A549 (cell line): ENCODE data around the gene SNAP23. TPM values are rescaled to one million over a fixed set of nuclear protein-coding genes. Genes with fewer than 3 reads are reported as not detected.

Experiments used
- ATAC-seq, 2 experiments: fragments of 200-7000 bp in 1 of 2; fragments of >200 bp in 1 of 2; cut with Nextera tagmentation in 1 of 2; cut with Tn5 transposase in 1 of 2; 3 replicates each; pipeline versions ENCODE4 v1.8.0 to v1.9.1; 2018 to 2020; ENCODE audit warnings: mild to moderate bottlenecking in 1 of 2, moderate library complexity in 1 of 2
- CTCF ChIA-PET: fragments of 300-600 bp; sonication (Branson Sonifier 250); formaldehyde crosslinking; extraction: SDS; loops from one replicate; lab custom pipeline; 2021; ENCODE audit warnings: antibody characterized with exemption, inconsistent platforms; lab: Yijun Ruan, JAX
- POLR2A ChIA-PET: fragments of 350-600 bp; formaldehyde crosslinking; extraction: SDS; loops from one replicate; lab custom pipeline; 2021; ENCODE audit warnings: antibody characterized with exemption, inconsistent platforms; lab: Yijun Ruan, JAX
- DNase-seq, 2 experiments: peaks; one replicate each; pipeline versions ENCODE4 v3.0.0 to v3.0.0-alpha.2; 2011 to 2016; ENCODE audit warnings: low read depth in 1 of 2, low spot score in 1 of 2
- FAIRE-seq: peaks from 2 replicates; lab custom pipeline; 2011; peaks lifted over from hg19 to GRCh38; lab: Jason Lieb, UNC
- H3K27ac ChIP-seq, 2 experiments: fragments of >200 bp; sonication (Bioruptor Twin); formaldehyde crosslinking; 3 replicates each; pipeline ENCODE4 v1.5.1; 2016 to 2017
- H3K4me1 ChIP-seq: fragments of >200 bp; sonication (Bioruptor Twin); formaldehyde crosslinking; 3 replicates; pipeline ENCODE4 v1.6.1; 2016
- H3K4me2 ChIP-seq: fragments of >200 bp; sonication (Bioruptor Twin); formaldehyde crosslinking; 3 replicates; pipeline ENCODE4 v1.6.1; 2016
- H3K4me3 ChIP-seq: fragments of >200 bp; sonication (Bioruptor Twin); formaldehyde crosslinking; 3 replicates; pipeline ENCODE4 v1.5.1; 2016
- H3K9me3 ChIP-seq: fragments of >200 bp; sonication (Bioruptor Twin); formaldehyde crosslinking; 3 replicates; pipeline ENCODE4 v1.6.1; 2016
- CBX2 ChIP-seq: fragments of 200-600 bp; sonication (generic); IDR thresholded peaks from 2 replicates; pipeline ENCODE4 v1.6.1; 2016; ENCODE audit warnings: low read depth, mild to moderate bottlenecking, borderline replicate concordance
- CBX8 ChIP-seq: fragments of 200-600 bp; sonication (generic); IDR thresholded peaks from 2 replicates; pipeline ENCODE4 v1.6.1; 2016
- CHD2 ChIP-seq: fragments of 150-350 bp; IDR thresholded peaks from 2 replicates; pipeline ENCODE4 v1.6.1; 2014; ENCODE audit warnings: low read length; ENCODE audit not compliant: partially characterized antibody
- E2F6 ChIP-seq: IDR thresholded peaks from 2 replicates; pipeline ENCODE4 v1.6.1; 2012; ENCODE audit warnings: low read depth, borderline replicate concordance
- EHMT2 ChIP-seq: fragments of 200-600 bp; sonication (generic); IDR thresholded peaks from 2 replicates; pipeline ENCODE4 v1.6.1; 2016; ENCODE audit warnings: antibody characterized with exemption, low read depth, mild to moderate bottlenecking, moderate library complexity
- HES2 ChIP-seq: fragments of >200 bp; sonication (Bioruptor Twin); formaldehyde crosslinking; IDR thresholded peaks from 2 replicates; pipeline ENCODE4 v1.6.1; 2016
- HOXA7 ChIP-seq: fragments of 250-450 bp; sonication (Bioruptor Pico); IDR thresholded peaks from 2 replicates; pipeline ENCODE4 v1.5.0; 2020; ENCODE audit warnings: mild to moderate bottlenecking, moderate library complexity
- JUNB ChIP-seq: fragments of >200 bp; sonication (Bioruptor Twin); formaldehyde crosslinking; IDR thresholded peaks from 2 replicates; pipeline ENCODE4 v1.6.1; 2016
- KDM5A ChIP-seq: fragments of 200-600 bp; sonication (generic); IDR thresholded peaks from 2 replicates; pipeline ENCODE4 v1.6.1; 2016; ENCODE audit warnings: antibody characterized with exemption, mild to moderate bottlenecking
- MYC ChIP-seq: IDR thresholded peaks from 2 replicates; pipeline ENCODE4 v1.6.1; 2012; ENCODE audit warnings: mild to moderate bottlenecking, inconsistent platforms, low read length, improper control_type of control experiment, borderline replicate concordance
- NR3C1 ChIP-seq: fragments of >200 bp; sonication (Bioruptor Twin); formaldehyde crosslinking; IDR thresholded peaks from 3 replicates; pipeline ENCODE4 v1.6.1; 2017
- POLR2AphosphoS2 ChIP-seq: conservative IDR thresholded peaks from 2 replicates; pipeline ENCODE4 v1.6.1; 2012; ENCODE audit warnings: low read length, improper control_type of control experiment, inconsistent platforms
- RAD21 ChIP-seq, 2 experiments: fragments of >200 bp in 1 of 2; sonication (Bioruptor Twin) in 1 of 2; formaldehyde crosslinking in 1 of 2; IDR thresholded peaks in 1 of 2; conservative IDR thresholded peaks in 1 of 2; 2 replicates in 1 of 2; 3 replicates in 1 of 2; pipeline ENCODE4 v1.6.1; 2012 to 2018; ENCODE audit warnings: inconsistent platforms in 1 of 2
- RFX5 ChIP-seq: fragments of 450-650 bp; IDR thresholded peaks from 2 replicates; pipeline ENCODE4 v1.7.1; 2014; ENCODE audit warnings: antibody characterized with exemption, mild to moderate bottlenecking, moderate library complexity
- SREBF2 ChIP-seq: fragments of 450-650 bp; IDR thresholded peaks from 2 replicates; pipeline ENCODE4 v1.6.1; 2014; ENCODE audit warnings: mild to moderate bottlenecking, moderate library complexity
- TFCP2L1 ChIP-seq: fragments of 250-450 bp; sonication (Bioruptor Pico); IDR thresholded peaks from 2 replicates; pipeline ENCODE4 v1.5.0; 2021; ENCODE audit warnings: mild to moderate bottlenecking
- ZC3H11A ChIP-seq: fragments of 450-650 bp; IDR thresholded peaks from 2 replicates; pipeline ENCODE4 v1.6.1; 2014; ENCODE audit warnings: antibody characterized with exemption, mild to moderate bottlenecking
- ZFP36 ChIP-seq: fragments of 450-650 bp; IDR thresholded peaks from 2 replicates; pipeline ENCODE4 v1.6.1; 2014; ENCODE audit warnings: borderline replicate concordance; ENCODE audit not compliant: partially characterized antibody
- ZNF302 ChIP-seq: fragments of 250-450 bp; sonication (Bioruptor Pico); IDR thresholded peaks from 2 replicates; pipeline ENCODE4 v1.9.0; 2021; ENCODE audit warnings: inconsistent platforms, mild to moderate bottlenecking, moderate library complexity
- WGBS: methylation state at CpG from one replicate; pipeline ENCODE4 v1.1.6; 2017; ENCODE audit errors: missing lambda C conversion rate; 5-methylcytosine and 5-hydroxymethylcytosine counted together
- polyA plus RNA-seq, 4 experiments: library from polyadenylated mRNA; depleted of rRNA in 3 of 4; stranded (reverse); fragments of >200 nt; fragmentation: RNase III in 1 of 4; extraction: RNeasy Plus Mini Kit Qiagen cat#74134 plus additional on column Dnase treatment in 1 of 4; gene quantifications; 2 replicates in 3 of 4; 3 replicates in 1 of 4; pipeline ENCODE4 v1.2.3, GENCODE V29; 2011 to 2017
- TF ChIP-seq, protein P1 (sequence below): IDR thresholded peaks from 2 replicates; pipeline ENCODE4 v1.6.1; 2012
- TF ChIP-seq, protein P2 (sequence below): fragments of 450-650 bp; IDR thresholded peaks from 2 replicates; pipeline ENCODE4 v1.6.1; 2014; ENCODE audit warnings: antibody characterized with exemption
- TF ChIP-seq, protein P3 (sequence below): fragments of >200 bp; sonication (Bioruptor Twin); formaldehyde crosslinking; IDR thresholded peaks from 3 replicates; pipeline ENCODE4 v1.6.1; 2016

The SNAP23 gene
- polyA plus RNA-seq, 2 of the 4 experiments (the other 2 are of a cell fraction), result 33.6 to 51.2 TPM

- Histone ChIP-seq H3K4me2 (no peak overlapping the region), H3K4me3 (no peak overlapping the region), H3K27ac (no peak overlapping the region), H3K4me1 (no peaks in the 10 kb centered on the region), H3K9me3 (no peaks in the 10 kb centered on the region)
- ChIA-PET CTCF (interaction anchor here (0.6 kb wide), 1 partner anchor 51 kb away, joined by 3 read pairs; no protein-coding TSS in a partner anchor), POLR2A (no interaction called here)
- FAIRE-seq (no peak), DNase-seq (no peak), ATAC-seq (no peak)
- WGBS, result 96% methylated on average over 4 of the region's 4 CpGs
- TF ChIP-seq CBX8, result no peak
- no peak for TF ChIP-seq KDM5A
- no peak for TF ChIP-seq HOXA7 (CRISPR knock-in tag)
- no peak for TF ChIP-seq CHD2
- no peak for TF ChIP-seq POLR2AphosphoS2
- TF ChIP-seq HES2, result no peak
- no peak for TF ChIP-seq CBX2
- TF ChIP-seq NR3C1, result no peak
- TF ChIP-seq, protein P1, sequence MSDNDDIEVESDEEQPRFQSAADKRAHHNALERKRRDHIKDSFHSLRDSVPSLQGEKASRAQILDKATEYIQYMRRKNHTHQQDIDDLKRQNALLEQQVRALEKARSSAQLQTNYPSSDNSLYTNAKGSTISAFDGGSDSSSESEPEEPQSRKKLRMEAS, result no peak
- TF ChIP-seq RAD21 (conservative IDR thresholded peaks at IDR 0.05 in 1 of 2, IDR thresholded peaks at IDR 0.05 in 1 of 2), result no peak
Observed at GRCh38 chr15:42450425-42450790, 45.0 kb upstream of the SNAP23 start.

- Histone ChIP-seq H3K9me3 (no peaks in the 10 kb centered on the region), H3K4me2 (no peak overlapping the region), H3K4me1 (no peaks in the 10 kb centered on the region), H3K27ac (no peak overlapping the region), H3K4me3 (no peak overlapping the region)
- WGBS, result 95% methylated on average over 3 of the region's 3 CpGs
- no peak for FAIRE-seq
- no peak for TF ChIP-seq MYC
- ATAC-seq, result no peak
- DNase-seq, result no peak
- CTCF ChIA-PET, result no interaction called here
- POLR2A ChIA-PET, result no interaction called here
Observed at GRCh38 chr15:42453826-42454225, 41.6 kb upstream of the SNAP23 start.

DNA sequence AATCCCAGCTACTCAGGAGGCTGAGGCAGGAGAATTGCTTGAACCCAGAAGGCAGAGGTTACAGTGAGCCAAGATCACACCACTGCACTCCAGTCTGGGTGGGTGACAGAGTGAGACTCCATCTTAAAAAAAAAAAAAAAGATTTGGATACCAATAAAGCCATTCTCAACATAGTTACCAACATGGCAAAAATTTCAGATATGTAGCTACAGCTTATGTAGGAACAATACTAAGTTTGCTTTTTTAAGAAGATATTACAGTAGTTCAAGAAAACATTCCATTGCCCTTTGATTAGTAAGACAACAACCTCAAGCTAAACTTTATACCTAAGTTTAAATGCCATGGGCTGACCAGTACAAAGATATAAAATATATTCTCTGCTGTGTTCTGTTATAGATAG, 38.9 kb upstream of the SNAP23 start:
- POLR2A ChIA-PET, result interaction anchor here (1.4 kb wide), 1 partner anchor 183 kb away, joined by 3 read pairs; the partner anchor contains the start of genes GANC and TMEM87A
- ATAC-seq (no peak), FAIRE-seq (no peak), DNase-seq (no peak)
- Histone ChIP-seq H3K9me3 (no peaks in the 10 kb centered on the region), H3K27ac (no peak overlapping the region), H3K4me1 (no peaks in the 10 kb centered on the region), H3K4me3 (no peak overlapping the region), H3K4me2 (no peak overlapping the region)
- TF ChIP-seq TFCP2L1 (CRISPR knock-in tag) (no peak), SREBF2 (no peak), JUNB (no peak), EHMT2 (no peak), ZC3H11A (no peak), ZFP36 (no peak), ZNF302 (no peak), CBX8 (no peak), E2F6 (no peak), RFX5 (no peak)
- TF ChIP-seq, protein P2, sequence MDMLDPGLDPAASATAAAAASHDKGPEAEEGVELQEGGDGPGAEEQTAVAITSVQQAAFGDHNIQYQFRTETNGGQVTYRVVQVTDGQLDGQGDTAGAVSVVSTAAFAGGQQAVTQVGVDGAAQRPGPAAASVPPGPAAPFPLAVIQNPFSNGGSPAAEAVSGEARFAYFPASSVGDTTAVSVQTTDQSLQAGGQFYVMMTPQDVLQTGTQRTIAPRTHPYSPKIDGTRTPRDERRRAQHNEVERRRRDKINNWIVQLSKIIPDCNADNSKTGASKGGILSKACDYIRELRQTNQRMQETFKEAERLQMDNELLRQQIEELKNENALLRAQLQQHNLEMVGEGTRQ, result no peak
- TF ChIP-seq, protein P3, sequence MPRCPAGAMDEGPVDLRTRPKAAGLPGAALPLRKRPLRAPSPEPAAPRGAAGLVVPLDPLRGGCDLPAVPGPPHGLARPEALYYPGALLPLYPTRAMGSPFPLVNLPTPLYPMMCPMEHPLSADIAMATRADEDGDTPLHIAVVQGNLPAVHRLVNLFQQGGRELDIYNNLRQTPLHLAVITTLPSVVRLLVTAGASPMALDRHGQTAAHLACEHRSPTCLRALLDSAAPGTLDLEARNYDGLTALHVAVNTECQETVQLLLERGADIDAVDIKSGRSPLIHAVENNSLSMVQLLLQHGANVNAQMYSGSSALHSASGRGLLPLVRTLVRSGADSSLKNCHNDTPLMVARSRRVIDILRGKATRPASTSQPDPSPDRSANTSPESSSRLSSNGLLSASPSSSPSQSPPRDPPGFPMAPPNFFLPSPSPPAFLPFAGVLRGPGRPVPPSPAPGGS, result no peak
- CTCF ChIA-PET, result no interaction called here
